Large intestine (tissue), 1 donor: ENCODE results near the gene RAB42. TPM values are rescaled to one million over a fixed set of nuclear protein-coding genes. Genes with fewer than 3 reads are reported as not detected.

Experiments
- polyA plus RNA-seq: library from polyadenylated mRNA; unstranded; fragments of 120-200 nt; gene quantifications from one replicate; pipeline ENCODE4 v1.2.1, GENCODE V29; 2013

RAB42 gene
- polyA plus RNA-seq, 1 donor = 37.1 TPM

Other genes with a start within 250 kb of the RAB42 start
- gene PHACTR4, start 222.5 kb upstream of the RAB42 start, polyA plus RNA-seq = 38.0 TPM
- gene RCC1, start 86.2 kb upstream of the RAB42 start, polyA plus RNA-seq = 46.2 TPM
- gene TRNAU1AP, start 39.2 kb upstream of the RAB42 start, polyA plus RNA-seq = 20.3 TPM
- gene TAF12, start 50.8 kb downstream of the RAB42 start, polyA plus RNA-seq = 27.5 TPM
- not detected for gene RNU11, start 56.3 kb downstream of the RAB42 start, polyA plus RNA-seq
- gene GMEB1, start 76.5 kb downstream of the RAB42 start, polyA plus RNA-seq = 11.6 TPM
- 59.4 TPM for gene YTHDF2, start 144.7 kb downstream of the RAB42 start, polyA plus RNA-seq
- 1.5 TPM for gene OPRD1, start 219.9 kb downstream of the RAB42 start, polyA plus RNA-seq